ENCODE measurements around the gene TMEM243. TPM values are rescaled to one million over a fixed set of nuclear protein-coding genes. Genes with fewer than 3 reads are reported as not detected.
A peak's percentile ranks its signal among the peaks of the same experiment; 100 is the strongest.
"Not testable (repeated sequence)": the region's sequence is repeated elsewhere in the genome, so short reads cannot be mapped to it uniquely, and the experiment has no call there.

Gene TMEM243
- total RNA-seq, 1 donor from 2014 or later = 111 TPM

DNA sequence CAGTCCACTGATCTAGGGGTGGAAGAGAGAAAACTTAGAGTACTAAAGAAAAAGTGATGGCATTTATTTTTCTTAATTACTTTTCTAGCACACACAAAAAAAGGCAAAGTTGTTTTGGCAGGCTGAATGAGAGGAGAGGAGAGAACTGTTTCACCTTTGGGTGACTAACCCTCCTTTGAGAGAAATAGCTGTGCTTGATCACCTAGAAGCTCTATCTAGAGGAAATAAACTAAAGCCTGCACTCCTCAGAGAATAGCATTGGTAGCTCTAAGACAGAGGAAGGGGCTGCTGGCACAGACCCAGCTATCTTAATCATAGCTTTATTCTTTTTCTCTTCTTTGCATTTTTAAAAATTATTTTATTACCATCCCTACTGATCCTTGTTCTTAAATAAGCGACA lies 6.3 kb downstream of the TMEM243 start:
- POLR2A ChIA-PET = interaction anchor here (1.0 to 13.1 kb wide), 3 partner anchors 13 to 58 kb away, joined by 3 to 311 read pairs (median 143); partner anchors contain the start of gene DMTF1
- no peak for ATAC-seq (ENCODE audit: low read depth)
- Mint-ChIP-seq H3K9me3 (no peaks in the 10 kb centered on the region), H3K36me3 (ENCODE audit: low read depth) (peaks cover 48% of the 10 kb centered on the region), H3K27me3 (no peaks in the 10 kb centered on the region), H3K4me1 (peaks cover 96% of the 10 kb centered on the region), H3K27ac (peak overlapping the region; percentile 90), H3K4me3 (peak overlapping the region; percentile 75)
- intact Hi-C loops (cut with micrococcal nuclease) = no loop called here
- TF ChIP-seq, protein P1, sequence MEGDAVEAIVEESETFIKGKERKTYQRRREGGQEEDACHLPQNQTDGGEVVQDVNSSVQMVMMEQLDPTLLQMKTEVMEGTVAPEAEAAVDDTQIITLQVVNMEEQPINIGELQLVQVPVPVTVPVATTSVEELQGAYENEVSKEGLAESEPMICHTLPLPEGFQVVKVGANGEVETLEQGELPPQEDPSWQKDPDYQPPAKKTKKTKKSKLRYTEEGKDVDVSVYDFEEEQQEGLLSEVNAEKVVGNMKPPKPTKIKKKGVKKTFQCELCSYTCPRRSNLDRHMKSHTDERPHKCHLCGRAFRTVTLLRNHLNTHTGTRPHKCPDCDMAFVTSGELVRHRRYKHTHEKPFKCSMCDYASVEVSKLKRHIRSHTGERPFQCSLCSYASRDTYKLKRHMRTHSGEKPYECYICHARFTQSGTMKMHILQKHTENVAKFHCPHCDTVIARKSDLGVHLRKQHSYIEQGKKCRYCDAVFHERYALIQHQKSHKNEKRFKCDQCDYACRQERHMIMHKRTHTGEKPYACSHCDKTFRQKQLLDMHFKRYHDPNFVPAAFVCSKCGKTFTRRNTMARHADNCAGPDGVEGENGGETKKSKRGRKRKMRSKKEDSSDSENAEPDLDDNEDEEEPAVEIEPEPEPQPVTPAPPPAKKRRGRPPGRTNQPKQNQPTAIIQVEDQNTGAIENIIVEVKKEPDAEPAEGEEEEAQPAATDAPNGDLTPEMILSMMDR (IDR thresholded peaks at IDR 0.05) = no peak
- DNase-seq = no peak
- CTCF ChIA-PET = interaction anchor here (1.7 to 1.8 kb wide), 2 partner anchors 11 to 18 kb away, joined by 4 to 6 read pairs; no protein-coding TSS in a partner anchor

DNA sequence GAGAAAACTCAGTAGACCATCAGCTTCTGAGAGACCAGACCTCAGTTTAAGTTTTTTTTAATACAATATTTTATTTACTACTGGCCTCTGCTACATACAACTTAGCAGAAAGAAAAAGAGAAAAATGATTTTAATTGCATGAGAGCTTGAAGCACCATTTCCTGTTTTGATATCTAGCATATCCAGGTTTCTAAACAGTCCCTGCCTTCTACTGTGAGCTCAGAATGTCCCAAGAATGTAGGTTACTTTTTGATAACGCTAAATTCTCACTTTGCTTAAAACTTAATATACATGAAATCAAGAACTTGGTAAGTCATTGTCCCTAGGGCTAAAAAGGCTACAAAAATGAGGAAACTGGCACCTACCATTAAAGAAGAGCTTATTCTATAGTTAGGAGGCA lies 7.0 kb downstream of the TMEM243 start:
- POLR2A ChIA-PET = interaction anchor here (0.8 to 13.1 kb wide), 5 partner anchors 13 to 57 kb away, joined by 3 to 311 read pairs (median 3); partner anchors contain the start of gene DMTF1
- intact Hi-C loops (cut with micrococcal nuclease) = loop anchor here (1.0 kb wide), 1 partner anchor 11 kb away; no protein-coding TSS in a partner anchor
- H3K27ac Mint-ChIP-seq = peak overlapping the region; percentile 90
- TF ChIP-seq, protein P1 (IDR thresholded peaks at IDR 0.05) = no peak
- peaks cover 96% of the 10 kb centered on the region for H3K4me1 Mint-ChIP-seq
- CTCF ChIA-PET = interaction anchor here (1.3 to 1.7 kb wide), 2 partner anchors 10 to 27 kb away, joined by 3 to 6 read pairs; no protein-coding TSS in a partner anchor
- no peaks in the 10 kb centered on the region for H3K9me3 Mint-ChIP-seq
- peaks cover 50% of the 10 kb centered on the region for H3K36me3 Mint-ChIP-seq (ENCODE audit: low read depth)
- DNase-seq = no peak
- no peak for ATAC-seq (ENCODE audit: low read depth)
- peak overlapping the region; percentile 75 for H3K4me3 Mint-ChIP-seq
- no peaks in the 10 kb centered on the region for H3K27me3 Mint-ChIP-seq

DNA sequence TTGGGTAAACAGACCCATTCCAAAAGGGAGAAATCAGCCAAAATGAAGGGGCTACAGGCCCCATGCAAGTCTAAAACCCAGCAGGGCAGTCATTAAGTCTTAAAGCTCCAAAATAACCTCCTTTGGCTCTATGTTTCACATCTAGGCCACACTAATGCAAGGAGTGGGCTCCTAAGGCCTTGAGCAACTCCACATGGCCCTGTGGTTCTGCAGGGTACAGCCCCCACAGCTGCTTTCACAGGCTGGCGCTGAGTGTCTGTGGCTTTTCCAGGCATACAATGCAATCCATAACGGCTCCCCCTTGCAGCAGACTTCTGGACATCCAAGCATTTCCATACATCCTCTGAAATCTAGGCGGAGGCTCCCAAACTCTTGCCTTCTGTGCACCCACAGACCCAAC lies 9.0 kb downstream of the TMEM243 start:
- ATAC-seq (ENCODE audit: low read depth) (no peak), DNase-seq (no peak)
- no peak overlapping the region for H3K4me3 Mint-ChIP-seq
- POLR2A ChIA-PET = interaction anchor here (2.2 to 13.1 kb wide), 3 partner anchors 9 to 55 kb away, joined by 16 to 311 read pairs (median 143); partner anchors contain the start of genes DMTF1 and TMEM243
- peaks cover 93% of the 10 kb centered on the region for H3K4me1 Mint-ChIP-seq
- TF ChIP-seq, protein P1 (IDR thresholded peaks at IDR 0.05) = no peak
- H3K27me3 Mint-ChIP-seq = no peaks in the 10 kb centered on the region
- peak overlapping the region; percentile 42 for H3K27ac Mint-ChIP-seq
- H3K9me3 Mint-ChIP-seq = peaks cover 8% of the 10 kb centered on the region
- CTCF ChIA-PET = no interaction called here
- intact Hi-C loops (cut with micrococcal nuclease) = no loop called here
- peaks cover 62% of the 10 kb centered on the region for H3K36me3 Mint-ChIP-seq (ENCODE audit: low read depth)

DNA sequence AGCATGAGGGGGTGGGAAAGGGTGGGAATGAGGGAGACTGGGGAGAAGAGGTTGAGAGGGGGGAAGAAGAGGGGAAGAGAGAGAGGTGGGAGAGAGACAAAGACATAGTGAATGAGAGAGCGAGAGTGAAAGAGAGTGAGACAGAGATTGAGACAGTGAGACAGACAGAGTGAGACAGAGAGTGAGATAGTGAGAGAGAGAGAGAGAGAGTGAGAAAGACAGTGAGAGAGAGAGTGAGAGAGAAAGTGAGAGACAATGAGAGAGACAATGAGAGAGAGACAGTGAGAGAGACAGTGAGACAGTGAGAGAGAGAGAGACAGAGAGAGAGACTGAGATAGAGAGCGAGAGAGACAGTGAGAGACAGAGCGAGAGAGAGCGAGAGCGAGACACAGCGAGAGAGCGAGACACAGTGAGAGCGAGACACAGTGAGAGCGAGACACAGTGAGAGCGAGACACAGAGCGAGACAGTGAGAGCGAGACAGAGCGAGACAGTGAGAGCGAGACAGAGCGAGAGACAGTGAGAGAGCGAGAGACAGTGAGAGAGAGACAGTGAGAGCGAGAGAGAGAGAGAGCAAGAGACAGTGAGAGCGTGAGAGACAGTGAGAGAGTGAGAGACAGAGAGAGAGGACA lies 10.1 kb downstream of the TMEM243 start:
- TF ChIP-seq, protein P1 (IDR thresholded peaks at IDR 0.05) = no peak
- Mint-ChIP-seq H3K4me3 (no peak overlapping the region), H3K27me3 (no peaks in the 10 kb centered on the region), H3K27ac (peak overlapping the region; percentile 68), H3K36me3 (ENCODE audit: low read depth) (peaks cover 68% of the 10 kb centered on the region), H3K4me1 (peaks cover 85% of the 10 kb centered on the region), H3K9me3 (peaks cover 12% of the 10 kb centered on the region)
- intact Hi-C loops (cut with micrococcal nuclease) = no loop called here
- no peak for DNase-seq
- no peak for ATAC-seq (ENCODE audit: low read depth)
- ChIA-PET POLR2A (interaction anchor here (1.6 to 3.3 kb wide), 3 partner anchors 8 to 11 kb away, joined by 7 to 22 read pairs (median 9); partner anchors contain the start of gene TMEM243), CTCF (no interaction called here)

DNA sequence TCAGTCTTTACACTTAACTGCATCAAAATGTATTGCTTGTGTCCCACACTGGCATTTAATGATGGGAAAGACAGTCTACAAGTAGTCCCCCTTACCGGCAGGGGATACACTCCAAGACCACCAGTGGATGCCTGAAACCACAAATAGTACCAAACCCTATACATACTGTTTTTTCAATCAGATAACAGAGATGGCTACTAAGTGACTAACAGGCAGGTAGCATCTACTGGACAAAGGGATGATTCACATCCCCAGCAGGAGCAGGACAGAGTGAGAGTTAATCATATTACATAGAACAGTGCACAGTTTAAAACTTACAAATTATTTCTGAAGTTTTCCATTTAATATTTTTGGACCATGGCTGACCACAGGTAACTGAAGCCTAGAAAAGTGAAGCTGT lies 13.2 kb downstream of the TMEM243 start:
- peak overlapping the region; percentile 10 for H3K27ac Mint-ChIP-seq
- intact Hi-C loops (cut with micrococcal nuclease) = no loop called here
- no peaks in the 10 kb centered on the region for H3K27me3 Mint-ChIP-seq
- ATAC-seq (ENCODE audit: low read depth) (no peak), DNase-seq (no peak)
- peaks cover 18% of the 10 kb centered on the region for H3K9me3 Mint-ChIP-seq
- TF ChIP-seq, protein P1 (IDR thresholded peaks at IDR 0.05) = no peak
- peaks cover 77% of the 10 kb centered on the region for H3K4me1 Mint-ChIP-seq
- no peak overlapping the region for H3K4me3 Mint-ChIP-seq
- CTCF ChIA-PET = no interaction called here
- H3K36me3 Mint-ChIP-seq (ENCODE audit: low read depth) = peaks cover 76% of the 10 kb centered on the region
- POLR2A ChIA-PET = interaction anchor here (3.3 kb wide), 1 partner anchor 13 kb away, joined by 22 read pairs; the partner anchor contains the start of gene TMEM243

DNA sequence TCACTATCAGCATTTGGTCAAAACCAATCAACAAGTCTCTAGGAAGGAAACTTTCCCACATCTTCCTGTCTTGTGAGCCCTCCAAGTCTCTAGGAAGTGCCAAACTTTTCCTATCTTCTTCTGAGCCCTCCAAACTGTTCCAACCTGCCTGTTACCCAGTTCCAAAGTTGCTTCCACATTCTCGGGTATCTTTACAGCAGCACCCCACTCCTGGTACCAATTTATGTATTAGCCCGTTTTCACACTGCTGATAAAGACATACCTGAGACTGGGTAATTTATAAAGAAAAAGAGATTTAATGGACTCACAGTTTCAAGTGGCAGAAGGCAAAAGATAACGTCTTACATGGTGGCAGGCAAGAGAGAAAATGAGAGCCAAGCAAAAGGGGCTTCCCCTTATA lies 13.8 kb downstream of the TMEM243 start:
- peaks cover 80% of the 10 kb centered on the region for H3K36me3 Mint-ChIP-seq (ENCODE audit: low read depth)
- POLR2A ChIA-PET; H3K4me3 Mint-ChIP-seq; CTCF ChIA-PET; intact Hi-C loops (cut with micrococcal nuclease); DNase-seq; ATAC-seq (ENCODE audit: low read depth); H3K27me3 Mint-ChIP-seq: not testable (repeated sequence)
- H3K27ac Mint-ChIP-seq = peak overlapping the region; percentile 10
- H3K4me1 Mint-ChIP-seq = peaks cover 77% of the 10 kb centered on the region
- peaks cover 18% of the 10 kb centered on the region for H3K9me3 Mint-ChIP-seq

Measured in activated B cell treated with CpG ODN at 0.5 μM for 24 hours (primary cell).